ENCODE measurements around the gene PRPF19. TPM values are rescaled to one million over a fixed set of nuclear protein-coding genes. Genes with fewer than 3 reads are reported as not detected.
A peak's percentile ranks its signal among the peaks of the same experiment; 100 is the strongest.

The PRPF19 gene
- polyA plus RNA-seq, 2 of the 4 experiments (the other 2 are of a cell fraction): 41.1 to 177 TPM

GRCh38 chr11:60915248-60915914, 9.0 kb upstream of the PRPF19 start (continued):
- TF ChIP-seq SMC3 (IDR thresholded peaks at IDR 0.05) (peak; percentile 52), TP53 (CRISPR knock-in tag; IDR thresholded peaks at IDR 0.05) (no peak), ZNF302 (CRISPR knock-in tag; IDR thresholded peaks at IDR 0.05) (no peak), NR3C1 (IDR thresholded peaks at IDR 0.05) (no peak)

GRCh38 chr11:60914633-60915247, 8.4 kb upstream of the PRPF19 start:
- Histone ChIP-seq H3K9me3 (no peaks in the 10 kb centered on the region), H3K4me2 (peak overlapping the region; percentile 98), H3K4me3 (peak overlapping the region; percentile 76), H3K27ac (peak overlapping the region; percentile 91 to 94), H3K4me1 (peaks cover 24% of the 10 kb centered on the region)
- no peak for FAIRE-seq
- 12% methylated on average over 14 of the region's 31 CpGs for WGBS (ENCODE audit: missing lambda C conversion rate)
- DNase-seq (ENCODE audit: low read depth in 1 of 2, low spot score in 1 of 2): peak in 1 of 2 experiments; percentile 48
- TF ChIP-seq RFX5 (IDR thresholded peaks at IDR 0.05): no peak
- no peak for TF ChIP-seq FOXS1 (CRISPR knock-in tag; IDR thresholded peaks at IDR 0.05)
- no peak for TF ChIP-seq TFCP2L1 (CRISPR knock-in tag; IDR thresholded peaks at IDR 0.05)
- TF ChIP-seq EP300 (IDR thresholded peaks at IDR 0.05): no peak
- no peak for TF ChIP-seq CHD2 (IDR thresholded peaks at IDR 0.05; ENCODE audit: low read length, partially characterized antibody)
- no peak for TF ChIP-seq ZNF302 (CRISPR knock-in tag; IDR thresholded peaks at IDR 0.05)
- TF ChIP-seq KDM5A (IDR thresholded peaks at IDR 0.05): no peak
- no peak for TF ChIP-seq FOSB (CRISPR knock-in tag; IDR thresholded peaks at IDR 0.05)
- TF ChIP-seq JUN (IDR thresholded peaks at IDR 0.05): no peak
- no peak for TF ChIP-seq HOXB5 (CRISPR knock-in tag; IDR thresholded peaks at IDR 0.05)
- TF ChIP-seq USF2 (IDR thresholded peaks at IDR 0.05): no peak
- no peak for TF ChIP-seq SREBF2 (IDR thresholded peaks at IDR 0.05)
- TF ChIP-seq CBX8 (IDR thresholded peaks at IDR 0.05): no peak
- peak; percentile 58 to 62 for ATAC-seq
- ChIA-PET POLR2A (interaction anchor here (1.0 to 1.7 kb wide), 2 partner anchors 9 to 10 kb away, joined by 4 to 5 read pairs; partner anchors contain the start of gene TMEM132A), CTCF (interaction anchor here (0.7 to 3.7 kb wide), 29 partner anchors 7 to 273 kb away, joined by 3 to 25 read pairs (median 4); partner anchors contain the start of genes PRPF19 and TMEM132A)

- ChIA-PET CTCF (interaction anchor here (0.9 to 3.7 kb wide), 13 partner anchors 10 to 273 kb away, joined by 3 to 25 read pairs (median 8); partner anchors contain the start of gene TMEM132A), POLR2A (interaction anchor here (1.0 to 1.7 kb wide), 4 partner anchors 9 to 245 kb away, joined by 4 to 6 read pairs (median 4); partner anchors contain the start of gene TMEM132A)
- no peak for FAIRE-seq
- TF ChIP-seq HDAC2 (IDR thresholded peaks at IDR 0.05): no peak
- no peak for TF ChIP-seq POLR2AphosphoS2 (conservative IDR thresholded peaks at IDR 0.05; ENCODE audit: low read length)
- TF ChIP-seq MAZ (IDR thresholded peaks at IDR 0.05; ENCODE audit: borderline replicate concordance, low read depth, low read length): no peak
- TF ChIP-seq RNF2 (IDR thresholded peaks at IDR 0.05; ENCODE audit: borderline replicate concordance, low read depth): no peak
- no peak for TF ChIP-seq PBX3 (IDR thresholded peaks at IDR 0.05)
- no peak for TF ChIP-seq CHD4 (IDR thresholded peaks at IDR 0.05; ENCODE audit: borderline replicate concordance)
- TF ChIP-seq RAD21 (conservative IDR thresholded peaks at IDR 0.05 in 1 of 2, IDR thresholded peaks at IDR 0.05 in 1 of 2): no peak
- TF ChIP-seq SMC3 (IDR thresholded peaks at IDR 0.05): no peak
- TF ChIP-seq TFCP2L1 (CRISPR knock-in tag; IDR thresholded peaks at IDR 0.05): 0 out of 2 replicates have a peak, but pooled peaks have one; percentile 36
- peak; percentile 59; the same call in 1 of the 2 replicates for TF ChIP-seq HOXB13 (CRISPR knock-in tag; IDR thresholded peaks at IDR 0.05; ENCODE audit: low read depth)
- TF ChIP-seq ZSCAN20 (CRISPR knock-in tag; IDR thresholded peaks at IDR 0.05): no peak
- TF ChIP-seq BCL3 (IDR thresholded peaks at IDR 0.05): no peak
- no peak for TF ChIP-seq FOXS1 (CRISPR knock-in tag; IDR thresholded peaks at IDR 0.05)
- no peak for TF ChIP-seq TP53 (CRISPR knock-in tag; IDR thresholded peaks at IDR 0.05)
- no peak for TF ChIP-seq MAFK (IDR thresholded peaks at IDR 0.05; ENCODE audit: partially characterized antibody)
- TF ChIP-seq ZNF302 (CRISPR knock-in tag; IDR thresholded peaks at IDR 0.05): no peak
- TF ChIP-seq CEBPB (IDR thresholded peaks at IDR 0.05): no peak
- peak; percentile 99 for TF ChIP-seq E2F6 (IDR thresholded peaks at IDR 0.05; ENCODE audit: borderline replicate concordance, low read depth)
- no peak for TF ChIP-seq RFX5 (IDR thresholded peaks at IDR 0.05)
These were observed 7.6 kb upstream of the PRPF19 start, which contains the start of gene TMEM109 for GRCh38 chr11:60913793-60914632. TSS of gene TMEM109 (plus strand) at chr11:60914158. CDS start at chr11:60919694, 5,536 bp downstream.

More at GRCh38 chr11:60913793-60914632, 7.6 kb upstream of the PRPF19 start, which contains the start of gene TMEM109:
- ATAC-seq (peak; percentile 79 to 89), DNase-seq (ENCODE audit: low read depth in 1 of 2, low spot score in 1 of 2) (peak; percentile 87 to 94)
- Histone ChIP-seq H3K4me2 (peak within 1 kb of the TSS; percentile 98), H3K9me3 (no peaks in the 10 kb centered on the region), H3K4me3 (peak within 1 kb of the TSS; percentile 76), H3K4me1 (peaks cover 21% of the 10 kb centered on the region), H3K27ac (peak within 1 kb of the TSS; percentile 91 to 94)
- WGBS (ENCODE audit: missing lambda C conversion rate): 2% methylated on average over 50 of the region's 70 CpGs

Measured in A549 (cell line).